Neural progenitor cell (in vitro differentiated cells): ENCODE results near the gene CHAF1B. TPM values are rescaled to one million over a fixed set of nuclear protein-coding genes. Genes with fewer than 3 reads are reported as not detected.
"Not testable (repeated sequence)": the region's sequence is repeated elsewhere in the genome, so short reads cannot be mapped to it uniquely, and the experiment has no call there.

ENCODE experiments used
- DNase-seq: peaks from one replicate; pipeline ENCODE4 v3.0.0-alpha.2; 2016; ENCODE audit warnings: low spot score
- H2AFZ ChIP-seq: fragments of 200-600 bp; sonication (generic); replicated peaks from 2 replicates; pipeline ENCODE4 v1.6.1; 2016; ENCODE audit warnings: antibody characterized with exemption
- H3F3A ChIP-seq: fragments of 200-600 bp; sonication (generic); 2 replicates; pipeline ENCODE4 v1.6.1; 2016; ENCODE audit warnings: antibody characterized with exemption, low read depth
- H3K27ac ChIP-seq: fragments of 200-600 bp; sonication (generic); 2 replicates; pipeline ENCODE4 v1.5.1; 2016; ENCODE audit warnings: mild to moderate bottlenecking
- H3K27me3 ChIP-seq: fragments of 200-600 bp; sonication (generic); 2 replicates; pipeline ENCODE4 v1.6.1; 2016; ENCODE audit warnings: mild to moderate bottlenecking, moderate library complexity
- H3K36me3 ChIP-seq: fragments of 200-600 bp; sonication (generic); 2 replicates; pipeline ENCODE4 v1.5.1; 2016
- H3K4me1 ChIP-seq: fragments of 200-600 bp; sonication (generic); 2 replicates; pipeline ENCODE4 v1.6.1; 2016; ENCODE audit warnings: mixed run types
- H3K4me2 ChIP-seq: fragments of 200-600 bp; sonication (generic); 2 replicates; pipeline ENCODE4 v1.6.1; 2016
- H3K4me3 ChIP-seq: fragments of 200-600 bp; sonication (generic); 2 replicates; pipeline ENCODE4 v1.5.1; 2016
- H3K79me2 ChIP-seq: fragments of 200-600 bp; sonication (generic); 2 replicates; pipeline ENCODE4 v1.6.1; 2016; ENCODE audit warnings: low read depth
- H3K9ac ChIP-seq: fragments of 200-600 bp; sonication (generic); 2 replicates; pipeline ENCODE4 v1.6.1; 2016
- H3K9me3 ChIP-seq: fragments of 200-600 bp; sonication (generic); 2 replicates; pipeline ENCODE4 v1.5.1; 2016; ENCODE audit warnings: low read depth
- H4K20me1 ChIP-seq: fragments of 200-600 bp; sonication (generic); 2 replicates; pipeline ENCODE4 v1.6.1; 2016; ENCODE audit warnings: low read depth
- H3K27ac Mint-ChIP-seq: 3 replicates; pipeline ENCODE4 v1.8.0; 2021; ENCODE audit warnings: mixed read lengths
- H3K27me3 Mint-ChIP-seq: 2 replicates; pipeline ENCODE4 v1.8.0; 2022; ENCODE audit warnings: low read depth, mild to moderate bottlenecking, inconsistent platforms, moderate library complexity, mixed read lengths; ENCODE audit not compliant: insufficient read depth
- H3K36me3 Mint-ChIP-seq: 3 replicates; pipeline ENCODE4 v1.8.0; 2021; ENCODE audit warnings: mixed read lengths
- H3K4me1 Mint-ChIP-seq: 3 replicates; pipeline ENCODE4 v1.8.0; 2021; ENCODE audit warnings: mixed read lengths
- H3K4me3 Mint-ChIP-seq: 3 replicates; pipeline ENCODE4 v1.8.0; 2021; ENCODE audit warnings: mild to moderate bottlenecking, moderate library complexity, mixed read lengths
- H3K9me3 Mint-ChIP-seq: 3 replicates; pipeline ENCODE4 v1.8.0; 2020; ENCODE audit warnings: mixed read lengths
- EZH2 ChIP-seq: fragments of 200-600 bp; sonication (generic); IDR thresholded peaks from 2 replicates; pipeline ENCODE4 v1.6.1; 2017; ENCODE audit warnings: antibody characterized with exemption, mild to moderate bottlenecking, moderate library complexity
- EZH2phosphoT487 ChIP-seq: fragments of 200-600 bp; sonication (generic); IDR thresholded peaks from 2 replicates; pipeline ENCODE4 v1.6.1; 2017; ENCODE audit warnings: antibody characterized with exemption
- total RNA-seq: library from RNA; depleted of rRNA; stranded (reverse); fragments of >200 nt; gene quantifications from 2 replicates; pipeline ENCODE4 v1.2.3, GENCODE V29; 2015; ENCODE audit warnings: low replicate concordance
- TF ChIP-seq, protein P1 (sequence below): fragments of 200-600 bp; sonication (generic); IDR thresholded peaks from 2 replicates; pipeline ENCODE4 v1.5.1; 2017; ENCODE audit warnings: antibody characterized with exemption, mild to moderate bottlenecking

Gene CHAF1B
- total RNA-seq, 1 donor from 2014 or later: 26.1 TPM

DNA sequence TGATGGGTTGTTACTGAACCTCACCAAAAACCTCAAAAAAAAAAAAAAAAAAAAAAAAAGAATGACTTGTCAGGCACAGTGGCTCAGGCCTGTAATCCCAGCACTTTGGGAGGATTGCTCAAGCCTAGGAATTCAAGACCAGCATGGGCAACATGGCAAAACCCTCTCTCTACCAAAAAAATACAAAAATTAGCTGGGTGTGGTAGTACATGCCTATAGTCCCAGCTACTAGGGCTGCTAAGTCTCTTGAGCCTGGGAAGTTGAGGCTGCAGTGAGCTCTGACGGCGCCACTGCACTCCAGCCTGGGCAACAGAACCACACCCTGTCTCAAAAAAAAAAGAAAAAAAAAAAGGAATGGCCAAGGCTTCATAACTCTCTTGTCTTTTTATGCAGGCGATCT, 11.1 kb downstream of the CHAF1B start:
- Histone ChIP-seq H3K4me3 (no peak overlapping the region), H3K27ac (no peak overlapping the region), H3F3A (no peaks in the 10 kb centered on the region), H3K79me2 (no peaks in the 10 kb centered on the region), H3K4me1 (no peaks in the 10 kb centered on the region), H3K9me3 (no peaks in the 10 kb centered on the region), H3K36me3 (peaks cover 4% of the 10 kb centered on the region), H3K9ac (no peak overlapping the region), H2AFZ (no peak overlapping the region), H3K4me2 (no peak overlapping the region), H4K20me1 (peaks cover 3% of the 10 kb centered on the region), H3K27me3 (no peaks in the 10 kb centered on the region)
- no peak for DNase-seq
- no peaks in the 10 kb centered on the region for H3K4me1 Mint-ChIP-seq
- peaks cover 2% of the 10 kb centered on the region for H3K27me3 Mint-ChIP-seq
- H3K36me3 Mint-ChIP-seq: peaks cover 38% of the 10 kb centered on the region
- H3K9me3 Mint-ChIP-seq: peaks cover 4% of the 10 kb centered on the region
- TF ChIP-seq, protein P1, sequence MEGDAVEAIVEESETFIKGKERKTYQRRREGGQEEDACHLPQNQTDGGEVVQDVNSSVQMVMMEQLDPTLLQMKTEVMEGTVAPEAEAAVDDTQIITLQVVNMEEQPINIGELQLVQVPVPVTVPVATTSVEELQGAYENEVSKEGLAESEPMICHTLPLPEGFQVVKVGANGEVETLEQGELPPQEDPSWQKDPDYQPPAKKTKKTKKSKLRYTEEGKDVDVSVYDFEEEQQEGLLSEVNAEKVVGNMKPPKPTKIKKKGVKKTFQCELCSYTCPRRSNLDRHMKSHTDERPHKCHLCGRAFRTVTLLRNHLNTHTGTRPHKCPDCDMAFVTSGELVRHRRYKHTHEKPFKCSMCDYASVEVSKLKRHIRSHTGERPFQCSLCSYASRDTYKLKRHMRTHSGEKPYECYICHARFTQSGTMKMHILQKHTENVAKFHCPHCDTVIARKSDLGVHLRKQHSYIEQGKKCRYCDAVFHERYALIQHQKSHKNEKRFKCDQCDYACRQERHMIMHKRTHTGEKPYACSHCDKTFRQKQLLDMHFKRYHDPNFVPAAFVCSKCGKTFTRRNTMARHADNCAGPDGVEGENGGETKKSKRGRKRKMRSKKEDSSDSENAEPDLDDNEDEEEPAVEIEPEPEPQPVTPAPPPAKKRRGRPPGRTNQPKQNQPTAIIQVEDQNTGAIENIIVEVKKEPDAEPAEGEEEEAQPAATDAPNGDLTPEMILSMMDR: no peak
- no peak for TF ChIP-seq EZH2phosphoT487
- no peak for TF ChIP-seq EZH2
- H3K4me3 Mint-ChIP-seq: no peak overlapping the region
- H3K27ac Mint-ChIP-seq: no peak overlapping the region

DNA sequence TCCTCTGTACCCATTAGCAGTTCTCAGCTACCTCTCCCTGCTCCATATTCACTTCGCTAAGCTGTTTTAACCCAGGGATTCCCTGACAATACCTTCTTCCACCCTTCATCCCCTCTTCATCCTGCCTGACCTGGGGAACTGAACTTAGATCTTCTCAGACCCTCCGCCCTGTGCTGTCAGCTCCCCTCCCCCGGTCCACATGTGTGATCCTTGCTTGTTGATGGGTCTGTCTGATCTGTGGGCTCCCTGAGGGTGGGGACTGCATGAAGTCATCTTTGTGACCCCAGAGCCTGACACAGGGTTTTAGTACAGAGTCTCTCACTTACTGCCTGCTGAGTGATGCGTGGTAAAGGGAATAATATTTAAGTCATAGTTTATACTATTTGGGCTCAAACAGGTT, 11.8 kb downstream of the CHAF1B start:
- no peaks in the 10 kb centered on the region for H3K9me3 ChIP-seq
- Mint-ChIP-seq H3K27me3 (peaks cover 2% of the 10 kb centered on the region), H3K4me1 (no peaks in the 10 kb centered on the region), H3K4me3 (no peak overlapping the region), H3K9me3 (peaks cover 2% of the 10 kb centered on the region), H3K27ac (no peak overlapping the region), H3K36me3 (peaks cover 33% of the 10 kb centered on the region)
- TF ChIP-seq, protein P1: no peak
- no peak for TF ChIP-seq EZH2phosphoT487
- no peak for TF ChIP-seq EZH2
- no peaks in the 10 kb centered on the region for H3K79me2 ChIP-seq
- DNase-seq: no peak
- no peak overlapping the region for H2AFZ ChIP-seq
- H3K4me3 ChIP-seq: no peak overlapping the region
- H3K27ac ChIP-seq: no peak overlapping the region
- H3F3A ChIP-seq: no peaks in the 10 kb centered on the region
- H3K4me1 ChIP-seq: no peaks in the 10 kb centered on the region
- H3K4me2 ChIP-seq: no peak overlapping the region
- no peak overlapping the region for H3K9ac ChIP-seq
- no peaks in the 10 kb centered on the region for H3K27me3 ChIP-seq
- peaks cover 3% of the 10 kb centered on the region for H4K20me1 ChIP-seq
- peaks cover 4% of the 10 kb centered on the region for H3K36me3 ChIP-seq

DNA sequence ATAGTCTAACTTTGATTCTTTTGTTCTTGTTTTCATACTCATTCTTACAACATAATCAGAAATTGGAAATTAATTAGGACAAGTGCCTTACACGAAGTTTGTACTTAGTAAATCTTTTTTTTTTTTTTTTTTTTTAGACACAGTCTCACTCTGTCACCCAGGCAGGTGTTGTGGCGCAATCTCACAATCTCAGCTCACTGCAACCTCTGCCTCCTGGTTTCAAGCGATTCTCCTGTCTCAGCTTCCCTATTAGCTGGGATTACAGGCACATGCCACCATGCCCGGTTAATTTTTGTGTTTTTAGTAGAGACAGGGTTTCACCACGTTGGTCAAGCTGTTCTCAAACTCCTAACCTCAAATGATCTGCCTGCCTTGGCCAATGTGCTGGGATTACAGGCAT, 12.4 kb downstream of the CHAF1B start:
- no peak for DNase-seq
- no peak for TF ChIP-seq EZH2
- TF ChIP-seq EZH2phosphoT487: no peak
- TF ChIP-seq, protein P1: no peak

DNA sequence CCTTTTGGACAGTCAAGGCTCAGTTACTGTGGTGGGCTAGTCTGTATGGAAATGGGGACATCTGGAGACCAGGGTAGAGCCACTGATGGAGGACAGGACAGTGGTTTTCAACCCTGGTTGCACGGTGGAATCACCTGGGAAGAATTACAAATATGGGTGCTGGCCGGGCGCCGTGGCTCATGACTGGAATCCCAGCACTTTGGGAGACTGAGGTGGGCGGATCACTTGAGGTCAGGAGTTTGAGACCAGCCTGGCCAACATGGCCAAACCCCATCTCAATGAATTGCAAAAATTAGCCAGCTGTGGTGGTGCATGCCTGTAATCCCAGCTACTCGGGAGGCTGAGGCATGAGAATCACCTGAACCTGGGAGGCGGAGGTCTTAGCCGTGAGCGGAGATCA, 14.5 kb downstream of the CHAF1B start:
- not testable (repeated sequence) for H3K36me3 ChIP-seq, H3K9ac ChIP-seq, H3K9me3 Mint-ChIP-seq, H3K4me1 ChIP-seq, H4K20me1 ChIP-seq, H3K27me3 ChIP-seq, H3K4me2 ChIP-seq, H3K27ac Mint-ChIP-seq, H3K27ac ChIP-seq, H3K9me3 ChIP-seq, DNase-seq, H3K79me2 ChIP-seq, H3K4me3 Mint-ChIP-seq, H3K4me3 ChIP-seq, H3K4me1 Mint-ChIP-seq, H2AFZ ChIP-seq, H3K27me3 Mint-ChIP-seq, H3F3A ChIP-seq
- peaks cover 31% of the 10 kb centered on the region for H3K36me3 Mint-ChIP-seq

More for the DNA sequence above, 12.4 kb downstream of the CHAF1B start:
- Mint-ChIP-seq H3K27ac (no peak overlapping the region), H3K9me3 (peaks cover 2% of the 10 kb centered on the region), H3K4me3 (no peak overlapping the region), H3K27me3 (peaks cover 2% of the 10 kb centered on the region), H3K4me1 (no peaks in the 10 kb centered on the region), H3K36me3 (peaks cover 33% of the 10 kb centered on the region)
- Histone ChIP-seq H3K4me2 (no peak overlapping the region), H3K27ac (no peak overlapping the region), H4K20me1 (peaks cover 3% of the 10 kb centered on the region), H3K4me1 (no peaks in the 10 kb centered on the region), H3K36me3 (peaks cover 4% of the 10 kb centered on the region), H2AFZ (no peak overlapping the region), H3K27me3 (no peaks in the 10 kb centered on the region), H3K9me3 (no peaks in the 10 kb centered on the region), H3K79me2 (no peaks in the 10 kb centered on the region), H3K4me3 (no peak overlapping the region), H3K9ac (no peak overlapping the region), H3F3A (no peaks in the 10 kb centered on the region)
